ENCODE results near the gene LRP1-AS. TPM values are rescaled to one million over a fixed set of nuclear protein-coding genes. Genes with fewer than 3 reads are reported as not detected.

LRP1-AS gene
- total RNA-seq, 1 experiment from 2014 or later = not detected

DNA sequence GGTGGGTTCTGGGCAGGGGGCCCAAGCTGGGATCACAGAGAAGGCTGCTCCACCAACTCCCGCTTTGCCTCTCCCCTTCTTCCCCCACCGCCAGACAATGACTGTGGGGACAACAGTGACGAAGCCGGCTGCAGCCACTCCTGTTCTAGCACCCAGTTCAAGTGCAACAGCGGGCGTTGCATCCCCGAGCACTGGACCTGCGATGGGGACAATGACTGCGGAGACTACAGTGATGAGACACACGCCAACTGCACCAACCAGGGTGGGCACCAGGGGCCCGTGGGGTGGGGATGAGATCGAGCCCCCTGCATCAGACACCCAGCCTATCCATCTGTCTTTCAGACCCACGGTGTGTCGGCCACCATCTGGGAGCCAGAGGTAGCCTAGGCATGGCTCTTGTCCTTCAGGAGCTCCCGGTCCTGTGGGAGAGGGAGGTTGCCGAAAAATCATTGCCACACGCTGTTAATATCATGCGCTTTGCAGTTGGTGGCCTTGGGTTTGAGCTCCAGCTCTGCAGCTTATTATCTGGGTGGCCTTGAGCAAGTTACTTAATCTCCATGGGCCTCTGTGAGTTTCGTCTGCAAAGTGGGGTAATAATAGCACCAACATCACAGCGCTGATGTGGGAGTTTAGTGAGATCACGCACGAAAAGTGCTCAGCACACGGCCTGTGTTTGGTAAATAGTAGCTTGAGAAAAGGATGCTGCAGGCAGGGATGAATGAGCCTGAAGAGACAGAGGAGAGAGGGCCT is 21.8 kb upstream of the LRP1-AS start:
- no peak overlapping the region for H3K4me3 ChIP-seq (ENCODE audit: low read length)
- H2AFZ ChIP-seq (ENCODE audit: low read length) = no peak overlapping the region
- H3K9me2 ChIP-seq (replicated peaks; ENCODE audit: insufficient read depth, low read length) = no peaks in the 10 kb centered on the region
- no peak overlapping the region for H3K27ac ChIP-seq (ENCODE audit: low read length)
- no peaks in the 10 kb centered on the region for H3K27me3 ChIP-seq (ENCODE audit: low read length)
- H3K4me2 ChIP-seq (ENCODE audit: low read depth, low read length, poor library complexity, severe bottlenecking) = no peak overlapping the region
- no peaks in the 10 kb centered on the region for H3K79me2 ChIP-seq (ENCODE audit: low read length)
- no peaks in the 10 kb centered on the region for H3K9me3 ChIP-seq (ENCODE audit: low read length)
- H4K20me1 ChIP-seq (ENCODE audit: insufficient read depth, low read depth, low read length) = no peaks in the 10 kb centered on the region
- no peaks in the 10 kb centered on the region for H3K36me3 ChIP-seq (ENCODE audit: insufficient read depth, low read length)
- no peaks in the 10 kb centered on the region for H3K4me1 ChIP-seq (ENCODE audit: low read length)
- no peak for DNase-seq
- H3K9ac ChIP-seq (ENCODE audit: low read length) = no peak overlapping the region

DNA sequence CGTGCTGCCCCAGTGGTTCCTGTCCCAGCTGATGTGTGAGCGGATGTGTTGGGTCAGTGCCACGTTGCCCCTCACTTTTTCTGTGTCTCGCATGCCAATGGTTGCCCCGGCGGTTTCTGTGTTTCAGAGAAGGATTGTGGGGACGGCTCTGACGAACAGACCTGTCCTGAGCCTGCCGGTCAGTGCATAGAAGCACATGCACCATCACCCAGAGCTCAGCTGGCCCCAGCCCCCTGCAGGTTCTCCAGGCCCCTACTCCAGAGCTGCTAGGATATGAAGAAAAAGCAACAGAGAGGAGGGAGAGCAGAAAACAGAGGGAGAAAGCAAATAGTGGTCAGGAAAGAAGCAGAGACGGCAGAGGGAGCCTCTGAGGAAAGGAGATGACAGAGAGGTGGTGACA is 20.6 kb upstream of the LRP1-AS start:
- no peak overlapping the region for H3K9ac ChIP-seq (ENCODE audit: low read length)
- H3K79me2 ChIP-seq (ENCODE audit: low read length) = no peaks in the 10 kb centered on the region
- H3K9me3 ChIP-seq (ENCODE audit: low read length) = no peaks in the 10 kb centered on the region
- H3K27ac ChIP-seq (ENCODE audit: low read length) = no peak overlapping the region
- H2AFZ ChIP-seq (ENCODE audit: low read length) = no peak overlapping the region
- H3K9me2 ChIP-seq (replicated peaks; ENCODE audit: insufficient read depth, low read length) = no peaks in the 10 kb centered on the region
- no peak overlapping the region for H3K4me2 ChIP-seq (ENCODE audit: low read depth, low read length, poor library complexity, severe bottlenecking)
- H4K20me1 ChIP-seq (ENCODE audit: insufficient read depth, low read depth, low read length) = no peaks in the 10 kb centered on the region
- DNase-seq = no peak
- H3K36me3 ChIP-seq (ENCODE audit: insufficient read depth, low read length) = no peaks in the 10 kb centered on the region
- no peaks in the 10 kb centered on the region for H3K4me1 ChIP-seq (ENCODE audit: low read length)
- H3K27me3 ChIP-seq (ENCODE audit: low read length) = no peaks in the 10 kb centered on the region
- H3K4me3 ChIP-seq (ENCODE audit: low read length) = no peak overlapping the region

DNA sequence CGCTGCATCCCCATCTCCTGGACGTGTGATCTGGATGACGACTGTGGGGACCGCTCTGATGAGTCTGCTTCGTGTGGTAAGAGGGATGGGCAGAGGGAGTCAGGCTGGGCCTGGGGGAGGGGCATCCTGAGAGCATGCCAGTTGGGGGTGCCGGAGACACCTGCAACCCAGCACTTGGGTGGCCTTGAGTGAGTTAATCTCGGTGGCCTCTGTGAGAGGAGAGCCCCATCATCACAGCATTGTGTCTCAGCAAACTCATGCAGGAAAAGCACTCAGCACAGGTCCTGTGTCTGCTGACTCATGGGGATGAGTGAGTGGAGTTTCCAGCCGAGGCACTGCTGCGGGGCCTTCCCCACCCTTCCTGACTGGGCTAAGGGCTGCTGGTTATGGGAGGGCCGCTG is 19.6 kb upstream of the LRP1-AS start:
- DNase-seq = no peak
- Histone ChIP-seq H2AFZ (ENCODE audit: low read length) (no peak overlapping the region), H3K27ac (ENCODE audit: low read length) (no peak overlapping the region), H3K9me2 (replicated peaks; ENCODE audit: insufficient read depth, low read length) (no peaks in the 10 kb centered on the region), H3K9ac (ENCODE audit: low read length) (no peak overlapping the region), H3K9me3 (ENCODE audit: low read length) (no peaks in the 10 kb centered on the region), H3K79me2 (ENCODE audit: low read length) (no peaks in the 10 kb centered on the region), H3K4me1 (ENCODE audit: low read length) (no peaks in the 10 kb centered on the region), H3K27me3 (ENCODE audit: low read length) (no peaks in the 10 kb centered on the region), H4K20me1 (ENCODE audit: insufficient read depth, low read depth, low read length) (no peaks in the 10 kb centered on the region), H3K4me3 (ENCODE audit: low read length) (no peak overlapping the region), H3K4me2 (ENCODE audit: low read depth, low read length, poor library complexity, severe bottlenecking) (no peak overlapping the region), H3K36me3 (ENCODE audit: insufficient read depth, low read length) (no peaks in the 10 kb centered on the region)

DNA sequence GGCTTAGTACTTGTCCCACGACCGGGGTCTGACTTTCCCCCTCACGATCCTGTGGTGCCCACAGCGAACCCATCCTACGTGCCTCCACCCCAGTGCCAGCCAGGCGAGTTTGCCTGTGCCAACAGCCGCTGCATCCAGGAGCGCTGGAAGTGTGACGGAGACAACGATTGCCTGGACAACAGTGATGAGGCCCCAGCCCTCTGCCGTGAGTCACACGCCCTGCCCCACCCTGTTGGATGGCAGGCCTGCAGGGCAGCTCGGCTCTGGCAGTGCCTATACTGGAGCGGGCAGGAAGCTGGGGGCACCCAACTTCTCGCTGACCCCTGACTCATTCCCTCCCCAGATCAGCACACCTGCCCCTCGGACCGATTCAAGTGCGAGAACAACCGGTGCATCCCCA is 18.3 kb upstream of the LRP1-AS start:
- Histone ChIP-seq H3K79me2 (ENCODE audit: low read length) (no peaks in the 10 kb centered on the region), H3K27me3 (ENCODE audit: low read length) (no peaks in the 10 kb centered on the region), H3K4me2 (ENCODE audit: low read depth, low read length, poor library complexity, severe bottlenecking) (no peak overlapping the region), H3K27ac (ENCODE audit: low read length) (no peak overlapping the region), H3K9ac (ENCODE audit: low read length) (no peak overlapping the region), H3K4me1 (ENCODE audit: low read length) (no peaks in the 10 kb centered on the region), H3K9me2 (replicated peaks; ENCODE audit: insufficient read depth, low read length) (no peaks in the 10 kb centered on the region), H3K9me3 (ENCODE audit: low read length) (no peaks in the 10 kb centered on the region), H4K20me1 (ENCODE audit: insufficient read depth, low read depth, low read length) (no peaks in the 10 kb centered on the region), H3K36me3 (ENCODE audit: insufficient read depth, low read length) (no peaks in the 10 kb centered on the region), H2AFZ (ENCODE audit: low read length) (no peak overlapping the region), H3K4me3 (ENCODE audit: low read length) (no peak overlapping the region)
- DNase-seq = no peak

DNA sequence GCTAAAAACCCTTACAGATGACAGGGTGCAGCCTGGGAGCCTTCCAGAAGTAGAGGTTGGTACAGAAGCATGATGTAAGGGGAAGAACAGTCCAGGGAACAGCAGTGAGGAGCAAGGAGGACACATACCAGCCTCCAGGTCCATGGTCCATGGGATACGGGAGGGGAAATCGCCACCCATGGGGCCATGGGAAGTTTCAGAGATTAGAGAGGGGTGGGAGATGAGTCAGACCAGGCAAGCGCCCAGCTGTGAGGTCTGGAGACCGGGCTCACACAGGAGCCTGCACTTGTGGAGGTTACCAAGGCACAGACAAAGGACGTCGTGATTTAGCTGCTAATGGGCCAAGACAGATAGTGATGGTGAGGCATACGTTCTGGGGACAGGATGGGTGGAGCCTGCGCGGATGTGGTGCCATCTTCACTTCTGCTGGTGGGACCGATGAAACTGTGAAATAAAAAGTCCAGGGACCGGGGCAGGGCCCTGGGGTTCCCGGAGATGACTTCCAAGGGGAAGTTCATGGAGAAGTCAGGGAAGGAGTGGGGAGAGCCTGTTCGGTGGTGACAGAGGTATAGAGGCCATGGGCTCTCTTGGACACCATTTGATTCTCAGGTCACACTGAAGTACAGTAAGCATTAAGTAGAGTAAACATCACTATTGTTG is 17.7 kb upstream of the LRP1-AS start:
- Histone ChIP-seq H3K79me2 (ENCODE audit: low read length) (no peaks in the 10 kb centered on the region), H3K27me3 (ENCODE audit: low read length) (no peaks in the 10 kb centered on the region), H2AFZ (ENCODE audit: low read length) (no peak overlapping the region), H3K9me3 (ENCODE audit: low read length) (no peaks in the 10 kb centered on the region), H3K4me1 (ENCODE audit: low read length) (no peaks in the 10 kb centered on the region), H3K36me3 (ENCODE audit: insufficient read depth, low read length) (no peaks in the 10 kb centered on the region), H3K4me3 (ENCODE audit: low read length) (no peak overlapping the region), H3K9ac (ENCODE audit: low read length) (no peak overlapping the region), H4K20me1 (ENCODE audit: insufficient read depth, low read depth, low read length) (no peaks in the 10 kb centered on the region), H3K27ac (ENCODE audit: low read length) (no peak overlapping the region), H3K4me2 (ENCODE audit: low read depth, low read length, poor library complexity, severe bottlenecking) (no peak overlapping the region), H3K9me2 (replicated peaks; ENCODE audit: insufficient read depth, low read length) (no peaks in the 10 kb centered on the region)
- no peak for DNase-seq

DNA sequence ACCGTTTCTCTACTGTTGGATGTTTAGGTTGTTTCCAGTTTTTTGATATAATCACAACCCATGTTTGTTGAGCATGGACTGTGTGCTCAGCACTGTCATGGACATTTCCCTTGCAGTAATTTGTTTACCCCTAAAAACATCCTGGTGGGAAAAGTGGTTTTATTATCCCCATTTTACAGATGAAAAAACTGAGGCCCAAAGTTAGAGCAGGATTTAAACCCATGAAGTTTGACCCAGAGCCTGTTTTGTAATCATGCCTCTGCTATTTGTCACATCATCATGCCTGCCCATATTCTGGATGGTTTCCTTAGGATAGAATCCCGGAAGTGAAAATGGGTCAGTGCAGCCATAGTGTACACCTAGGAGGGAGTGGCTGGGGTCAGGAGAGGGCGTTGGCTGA is 17.0 kb upstream of the LRP1-AS start:
- Histone ChIP-seq H3K4me3 (ENCODE audit: low read length) (no peak overlapping the region), H2AFZ (ENCODE audit: low read length) (no peak overlapping the region), H3K9me3 (ENCODE audit: low read length) (no peaks in the 10 kb centered on the region), H3K27ac (ENCODE audit: low read length) (no peak overlapping the region), H3K9ac (ENCODE audit: low read length) (no peak overlapping the region), H3K9me2 (replicated peaks; ENCODE audit: insufficient read depth, low read length) (no peaks in the 10 kb centered on the region), H3K27me3 (ENCODE audit: low read length) (no peaks in the 10 kb centered on the region), H4K20me1 (ENCODE audit: insufficient read depth, low read depth, low read length) (no peaks in the 10 kb centered on the region), H3K4me1 (ENCODE audit: low read length) (no peaks in the 10 kb centered on the region), H3K4me2 (ENCODE audit: low read depth, low read length, poor library complexity, severe bottlenecking) (no peak overlapping the region), H3K79me2 (ENCODE audit: low read length) (no peaks in the 10 kb centered on the region), H3K36me3 (ENCODE audit: insufficient read depth, low read length) (no peaks in the 10 kb centered on the region)
- no peak for DNase-seq

DNA sequence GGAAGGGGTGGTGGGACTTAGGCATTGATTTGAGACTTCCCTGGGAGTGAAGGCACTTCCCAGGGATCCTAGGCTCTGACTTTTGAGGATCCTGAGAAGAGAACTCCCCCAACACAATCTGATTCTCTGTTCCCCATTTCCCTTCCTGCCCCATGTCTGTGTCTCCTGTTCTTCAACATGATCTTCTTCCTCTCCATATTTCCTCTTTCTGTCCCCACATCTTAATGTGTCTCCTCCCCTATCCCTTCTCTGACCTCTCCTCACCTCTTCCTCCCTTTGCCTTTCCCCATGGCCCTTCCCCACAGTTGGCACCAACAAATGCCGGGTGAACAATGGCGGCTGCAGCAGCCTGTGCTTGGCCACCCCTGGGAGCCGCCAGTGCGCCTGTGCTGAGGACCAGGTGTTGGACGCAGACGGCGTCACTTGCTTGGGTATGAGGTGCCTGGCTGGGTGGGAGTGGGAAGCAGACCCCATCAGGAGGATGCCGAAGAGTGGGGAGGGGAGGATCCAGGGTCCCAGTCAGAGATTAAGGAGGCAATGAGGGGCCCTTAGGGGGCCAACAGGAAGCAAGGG is 15.2 kb upstream of the LRP1-AS start:
- Histone ChIP-seq H3K79me2 (ENCODE audit: low read length) (no peaks in the 10 kb centered on the region), H3K4me2 (ENCODE audit: low read depth, low read length, poor library complexity, severe bottlenecking) (no peak overlapping the region), H2AFZ (ENCODE audit: low read length) (no peak overlapping the region), H3K4me3 (ENCODE audit: low read length) (no peak overlapping the region), H3K4me1 (ENCODE audit: low read length) (no peaks in the 10 kb centered on the region), H3K9ac (ENCODE audit: low read length) (no peak overlapping the region), H3K27ac (ENCODE audit: low read length) (no peak overlapping the region), H3K9me2 (replicated peaks; ENCODE audit: insufficient read depth, low read length) (no peaks in the 10 kb centered on the region), H3K9me3 (ENCODE audit: low read length) (no peaks in the 10 kb centered on the region), H3K27me3 (ENCODE audit: low read length) (no peaks in the 10 kb centered on the region), H3K36me3 (ENCODE audit: insufficient read depth, low read length) (no peaks in the 10 kb centered on the region), H4K20me1 (ENCODE audit: insufficient read depth, low read depth, low read length) (no peaks in the 10 kb centered on the region)
- no peak for DNase-seq

DNA sequence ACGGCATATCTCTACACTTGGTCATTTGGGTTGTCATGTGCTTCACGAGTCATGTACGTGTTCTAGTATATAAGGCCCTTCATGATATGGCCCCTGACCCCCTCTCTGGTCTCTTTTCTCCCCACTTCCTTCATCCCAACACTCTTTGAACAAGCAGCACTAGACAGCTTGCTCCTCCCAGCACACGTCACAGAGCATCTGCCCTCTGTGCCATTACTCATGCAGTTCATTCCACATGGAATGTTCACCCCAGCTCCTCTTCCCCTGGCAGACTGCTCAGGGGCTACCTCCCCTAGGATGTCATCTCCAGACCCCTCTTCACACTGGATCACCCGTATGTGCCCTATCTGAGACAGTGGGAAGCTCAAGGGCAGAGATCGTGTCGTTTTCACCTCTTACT is 14.1 kb upstream of the LRP1-AS start:
- Histone ChIP-seq H3K36me3 (ENCODE audit: insufficient read depth, low read length) (no peaks in the 10 kb centered on the region), H3K79me2 (ENCODE audit: low read length) (no peaks in the 10 kb centered on the region), H3K9me3 (ENCODE audit: low read length) (no peaks in the 10 kb centered on the region), H3K4me3 (ENCODE audit: low read length) (no peak overlapping the region), H4K20me1 (ENCODE audit: insufficient read depth, low read depth, low read length) (no peaks in the 10 kb centered on the region), H3K9ac (ENCODE audit: low read length) (no peak overlapping the region), H3K4me2 (ENCODE audit: low read depth, low read length, poor library complexity, severe bottlenecking) (no peak overlapping the region), H3K4me1 (ENCODE audit: low read length) (no peaks in the 10 kb centered on the region), H2AFZ (ENCODE audit: low read length) (no peak overlapping the region), H3K27me3 (ENCODE audit: low read length) (no peaks in the 10 kb centered on the region), H3K9me2 (replicated peaks; ENCODE audit: insufficient read depth, low read length) (no peaks in the 10 kb centered on the region), H3K27ac (ENCODE audit: low read length) (no peak overlapping the region)
- no peak for DNase-seq
